Right lobe of liver (tissue), 4 donors: ENCODE data around the gene SFT2D2.

Experiments used
- CTCF ChIP-seq, 4 donors: fragments of 200-600 bp in 3 of 4; fragments of 450-650 bp in 1 of 4; IDR thresholded peaks; one replicate each; pipeline versions ENCODE4 v1.5.1 to v1.8.0; 2016 to 2022; ENCODE audit warnings: antibody characterized with exemption in 4 of 4, mild to moderate bottlenecking in 2 of 4
- POLR2A ChIP-seq: fragments of 450-650 bp; IDR thresholded peaks from one replicate; pipeline ENCODE4 v1.6.1; 2017; ENCODE audit warnings: antibody characterized with exemption, mild to moderate bottlenecking
- donor health status: DM: no; HTN: no; CAD: no.
- donor health status: DM: no; HTN: no; CAD: no.
- donor health status: DM: no; HTN: yes; CAD: no.

GRCh38 chr1:168259567-168259966 is 33.8 kb downstream of the SFT2D2 start:
- TF ChIP-seq CTCF (IDR thresholded peaks at IDR 0.05) (no peak), POLR2A (no peak)
